Neural progenitor cell (in vitro differentiated cells): Measurements from ENCODE around the gene MGST2.

Source experiments
- EZH2 ChIP-seq: fragments of 200-600 bp; sonication (generic); IDR thresholded peaks from 2 replicates; pipeline ENCODE4 v1.6.1; 2017; ENCODE audit warnings: antibody characterized with exemption, mild to moderate bottlenecking, moderate library complexity
- EZH2phosphoT487 ChIP-seq: fragments of 200-600 bp; sonication (generic); IDR thresholded peaks from 2 replicates; pipeline ENCODE4 v1.6.1; 2017; ENCODE audit warnings: antibody characterized with exemption
- TF ChIP-seq, protein P1 (sequence below): fragments of 200-600 bp; sonication (generic); IDR thresholded peaks from 2 replicates; pipeline ENCODE4 v1.5.1; 2017; ENCODE audit warnings: antibody characterized with exemption, mild to moderate bottlenecking

- TF ChIP-seq, protein P1, sequence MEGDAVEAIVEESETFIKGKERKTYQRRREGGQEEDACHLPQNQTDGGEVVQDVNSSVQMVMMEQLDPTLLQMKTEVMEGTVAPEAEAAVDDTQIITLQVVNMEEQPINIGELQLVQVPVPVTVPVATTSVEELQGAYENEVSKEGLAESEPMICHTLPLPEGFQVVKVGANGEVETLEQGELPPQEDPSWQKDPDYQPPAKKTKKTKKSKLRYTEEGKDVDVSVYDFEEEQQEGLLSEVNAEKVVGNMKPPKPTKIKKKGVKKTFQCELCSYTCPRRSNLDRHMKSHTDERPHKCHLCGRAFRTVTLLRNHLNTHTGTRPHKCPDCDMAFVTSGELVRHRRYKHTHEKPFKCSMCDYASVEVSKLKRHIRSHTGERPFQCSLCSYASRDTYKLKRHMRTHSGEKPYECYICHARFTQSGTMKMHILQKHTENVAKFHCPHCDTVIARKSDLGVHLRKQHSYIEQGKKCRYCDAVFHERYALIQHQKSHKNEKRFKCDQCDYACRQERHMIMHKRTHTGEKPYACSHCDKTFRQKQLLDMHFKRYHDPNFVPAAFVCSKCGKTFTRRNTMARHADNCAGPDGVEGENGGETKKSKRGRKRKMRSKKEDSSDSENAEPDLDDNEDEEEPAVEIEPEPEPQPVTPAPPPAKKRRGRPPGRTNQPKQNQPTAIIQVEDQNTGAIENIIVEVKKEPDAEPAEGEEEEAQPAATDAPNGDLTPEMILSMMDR = no peak
- TF ChIP-seq EZH2 = no peak
- no peak for TF ChIP-seq EZH2phosphoT487
Observed at GRCh38 chr4:139685180-139685579, 19.6 kb downstream of the MGST2 start.
